ENCODE results near the gene PTPRU.

PTPRU gene

GRCh38 chr1:29247044-29247443 is 10.7 kb downstream of the PTPRU start:
- TF ChIP-seq CTCF (IDR thresholded peaks at IDR 0.05) (no peak), ZFX (IDR thresholded peaks at IDR 0.05; ENCODE audit: borderline replicate concordance) (no peak)
- no peak overlapping the region for H3K27ac ChIP-seq

- TF ChIP-seq CTCF (IDR thresholded peaks at IDR 0.05), result no peak
- TF ChIP-seq ZFX (IDR thresholded peaks at IDR 0.05; ENCODE audit: borderline replicate concordance), result no peak
Measured at GRCh38 chr1:29247571-29248273, 11.4 kb downstream of the PTPRU start.

GRCh38 chr1:29248409-29248808 is 12.1 kb downstream of the PTPRU start:
- TF ChIP-seq ZFX (IDR thresholded peaks at IDR 0.05; ENCODE audit: borderline replicate concordance) (no peak), CTCF (IDR thresholded peaks at IDR 0.05) (no peak)
- H3K27ac ChIP-seq, result no peak overlapping the region

More at GRCh38 chr1:29247571-29248273, 11.4 kb downstream of the PTPRU start:
- no peak overlapping the region for H3K27ac ChIP-seq

- no peak for TF ChIP-seq ZFX (IDR thresholded peaks at IDR 0.05; ENCODE audit: borderline replicate concordance)
- no peak for TF ChIP-seq CTCF (IDR thresholded peaks at IDR 0.05)
- no peak overlapping the region for H3K27ac ChIP-seq
Measured at GRCh38 chr1:29249170-29249691, 12.9 kb downstream of the PTPRU start.

- no peak overlapping the region for H3K27ac ChIP-seq
- TF ChIP-seq CTCF (IDR thresholded peaks at IDR 0.05), result no peak
- TF ChIP-seq ZFX (IDR thresholded peaks at IDR 0.05; ENCODE audit: borderline replicate concordance), result no peak
Measured at GRCh38 chr1:29249951-29250581, 13.7 kb downstream of the PTPRU start.

GRCh38 chr1:29251164-29252124 is 15.1 kb downstream of the PTPRU start:
- H3K27ac ChIP-seq, result no peak overlapping the region
- TF ChIP-seq CTCF (IDR thresholded peaks at IDR 0.05), result no peak
- TF ChIP-seq ZFX (IDR thresholded peaks at IDR 0.05; ENCODE audit: borderline replicate concordance), result no peak
